Astrocyte (in vitro differentiated cells and primary cell): ENCODE data around the gene CRP. TPM values are rescaled to one million over a fixed set of nuclear protein-coding genes. Genes with fewer than 3 reads are reported as not detected.
"Not testable (repeated sequence)": the region's sequence is repeated elsewhere in the genome, so short reads cannot be mapped to it uniquely, and the experiment has no call there.

ENCODE experiments used
- DNase-seq: peaks from one replicate; pipeline ENCODE4 v3.0.0-alpha.2; 2010; ENCODE audit warnings: low read depth
- FAIRE-seq: peaks from 2 replicates; lab custom pipeline; 2011; peaks lifted over from hg19 to GRCh38; lab: Jason Lieb, UNC
- H2AFZ ChIP-seq: 2 replicates; pipeline ENCODE4 v1.6.0; 2012; ENCODE audit warnings: low read depth, low read length, inconsistent platforms
- H3K27ac ChIP-seq: 2 replicates; pipeline ENCODE4 v1.5.1; 2011; ENCODE audit warnings: low read depth, low read length, inconsistent platforms
- H3K27me3 ChIP-seq: 2 replicates; pipeline ENCODE4 v1.6.0; 2011; ENCODE audit warnings: low read length, inconsistent platforms; ENCODE audit not compliant: insufficient read depth
- H3K36me3 ChIP-seq: 2 replicates; pipeline ENCODE4 v1.5.1; 2011; ENCODE audit warnings: low read length, inconsistent platforms; ENCODE audit not compliant: insufficient read depth
- H3K4me1 ChIP-seq: 2 replicates; pipeline ENCODE4 v1.5.1; 2011; ENCODE audit warnings: low read length, inconsistent platforms; ENCODE audit not compliant: insufficient read depth
- H3K4me2 ChIP-seq: 2 replicates; pipeline ENCODE4 v1.6.0; 2012; ENCODE audit warnings: low read length, inconsistent platforms
- H3K4me3 ChIP-seq: 2 replicates; pipeline ENCODE4 v1.5.1; 2011; ENCODE audit warnings: low read depth, mild to moderate bottlenecking, low read length, inconsistent platforms; ENCODE audit not compliant: insufficient read depth
- H3K79me2 ChIP-seq: 2 replicates; pipeline ENCODE4 v1.6.0; 2012; ENCODE audit warnings: mild to moderate bottlenecking, low read length, inconsistent platforms; ENCODE audit not compliant: insufficient read depth
- H3K9ac ChIP-seq: 2 replicates; pipeline ENCODE4 v1.6.0; 2012; ENCODE audit warnings: mild to moderate bottlenecking, low read length, inconsistent platforms
- H3K9me3 ChIP-seq: 2 replicates; pipeline ENCODE4 v1.5.1; 2012; ENCODE audit warnings: low read depth, mild to moderate bottlenecking, low read length, inconsistent platforms; ENCODE audit not compliant: insufficient read depth
- H4K20me1 ChIP-seq: 2 replicates; pipeline ENCODE4 v1.6.0; 2012; ENCODE audit warnings: low read length, inconsistent platforms; ENCODE audit not compliant: insufficient read depth
- H3K27ac Mint-ChIP-seq: one replicate; pipeline ENCODE4 v1.8.0; 2021; ENCODE audit warnings: mild to moderate bottlenecking, mixed read lengths; ENCODE audit not compliant: unreplicated experiment
- H3K27me3 Mint-ChIP-seq: one replicate; pipeline ENCODE4 v1.8.0; 2021; ENCODE audit warnings: low read depth, mixed read lengths; ENCODE audit not compliant: unreplicated experiment
- H3K36me3 Mint-ChIP-seq: one replicate; pipeline ENCODE4 v1.8.0; 2021; ENCODE audit warnings: low read depth, mixed read lengths; ENCODE audit not compliant: unreplicated experiment
- H3K4me1 Mint-ChIP-seq: one replicate; pipeline ENCODE4 v1.8.0; 2021; ENCODE audit warnings: low read depth, mixed read lengths; ENCODE audit not compliant: unreplicated experiment
- H3K4me3 Mint-ChIP-seq: one replicate; pipeline ENCODE4 v1.8.0; 2021; ENCODE audit warnings: mild to moderate bottlenecking, moderate library complexity, mixed read lengths; ENCODE audit not compliant: unreplicated experiment
- H3K9me3 Mint-ChIP-seq: one replicate; pipeline ENCODE4 v1.8.0; 2021; ENCODE audit warnings: mild to moderate bottlenecking, mixed read lengths; ENCODE audit not compliant: unreplicated experiment
- CTCF ChIP-seq: IDR thresholded peaks from 2 replicates; pipeline ENCODE4 v1.5.1; 2011; ENCODE audit warnings: low read depth, mild to moderate bottlenecking, inconsistent platforms, low read length, moderate library complexity; ENCODE audit not compliant: insufficient read depth
- EZH2 ChIP-seq: IDR thresholded peaks from 2 replicates; pipeline ENCODE4 v1.6.1; 2012; ENCODE audit warnings: mild to moderate bottlenecking, low read length, inconsistent platforms; ENCODE audit not compliant: insufficient read depth
- total RNA-seq: library from RNA; stranded (reverse); gene quantifications from 2 replicates; pipeline ENCODE4 v1.2.1, GENCODE V29; 2021

The CRP gene
- total RNA-seq, 1 donor from 2014 or later, result not detected

- no peaks in the 10 kb centered on the region for H4K20me1 ChIP-seq
- H2AFZ ChIP-seq, result no peak overlapping the region
- no peak overlapping the region for H3K4me2 ChIP-seq
- H3K27me3 ChIP-seq, result no peaks in the 10 kb centered on the region
- H3K9me3 ChIP-seq, result no peaks in the 10 kb centered on the region
- TF ChIP-seq EZH2, result no peak
- TF ChIP-seq CTCF, result no peak
- DNase-seq (no peak), FAIRE-seq (no peak)
- Mint-ChIP-seq H3K36me3 (no peaks in the 10 kb centered on the region), H3K27me3 (no peaks in the 10 kb centered on the region), H3K4me3 (no peak overlapping the region), H3K4me1 (no peaks in the 10 kb centered on the region), H3K9me3 (peaks cover 4% of the 10 kb centered on the region), H3K27ac (no peak overlapping the region)
- no peak overlapping the region for H3K27ac ChIP-seq
- H3K9ac ChIP-seq, result no peak overlapping the region
- H3K36me3 ChIP-seq, result no peaks in the 10 kb centered on the region
- no peaks in the 10 kb centered on the region for H3K4me1 ChIP-seq
- no peaks in the 10 kb centered on the region for H3K79me2 ChIP-seq
- H3K4me3 ChIP-seq, result no peak overlapping the region
These were observed 23.0 kb upstream of the CRP start for GRCh38 chr1:159737238-159737916.

- not testable (repeated sequence) for H3K4me3 ChIP-seq, H3K27me3 ChIP-seq, DNase-seq, FAIRE-seq, H3K9ac ChIP-seq, H3K36me3 Mint-ChIP-seq, H3K27me3 Mint-ChIP-seq, H3K79me2 ChIP-seq, H3K36me3 ChIP-seq, H3K27ac ChIP-seq, H3K4me1 ChIP-seq, H3K4me1 Mint-ChIP-seq, H3K27ac Mint-ChIP-seq, H2AFZ ChIP-seq, H3K4me2 ChIP-seq, H3K9me3 ChIP-seq, H4K20me1 ChIP-seq, H3K4me3 Mint-ChIP-seq
- peaks cover 14% of the 10 kb centered on the region for H3K9me3 Mint-ChIP-seq
These were observed 8.8 kb upstream of the CRP start for GRCh38 chr1:159723188-159723587.

- Histone ChIP-seq H3K36me3 (no peaks in the 10 kb centered on the region), H3K9ac (no peak overlapping the region), H3K4me3 (no peak overlapping the region), H3K79me2 (no peaks in the 10 kb centered on the region), H3K9me3 (no peaks in the 10 kb centered on the region), H3K27me3 (no peaks in the 10 kb centered on the region), H4K20me1 (no peaks in the 10 kb centered on the region), H2AFZ (no peak overlapping the region), H3K4me1 (no peaks in the 10 kb centered on the region), H3K4me2 (no peak overlapping the region), H3K27ac (no peak overlapping the region)
- H3K9me3 Mint-ChIP-seq, result peaks cover 14% of the 10 kb centered on the region
- no peaks in the 10 kb centered on the region for H3K27me3 Mint-ChIP-seq
- H3K4me3 Mint-ChIP-seq, result no peak overlapping the region
- H3K36me3 Mint-ChIP-seq, result peaks cover 2% of the 10 kb centered on the region
- FAIRE-seq, result no peak
- no peaks in the 10 kb centered on the region for H3K4me1 Mint-ChIP-seq
- TF ChIP-seq CTCF (no peak), EZH2 (no peak)
- no peak overlapping the region for H3K27ac Mint-ChIP-seq
- no peak for DNase-seq
These were observed 5.6 kb upstream of the CRP start for GRCh38 chr1:159719990-159720389.
